HG03039 (cell line): ENCODE measurements around the gene MIB2.

Source experiments
- ATAC-seq: cut with Tn5 transposase; IDR thresholded peaks from one replicate; pipeline ENCODE4 v1.9.1; 2021; ENCODE audit warnings: mild to moderate bottlenecking, moderate library complexity; ENCODE audit not compliant: unreplicated experiment

MIB2 gene

GRCh38 chr1:1677718-1678580 is 62.6 kb downstream of the MIB2 start:
- no peak for ATAC-seq

- no peak for ATAC-seq
These were observed 63.5 kb downstream of the MIB2 start for GRCh38 chr1:1678581-1679380.
